B cell (primary cell): ENCODE data around the gene KLHL7. TPM values are rescaled to one million over a fixed set of nuclear protein-coding genes. Genes with fewer than 3 reads are reported as not detected.

Experiments
- ATAC-seq: fragments of 200-7000 bp; cut with Tn5 transposase; one replicate; pipeline ENCODE4 v1.10.0; 2021; ENCODE audit warnings: low read depth, mild to moderate bottlenecking, moderate number of reproducible peaks, moderate library complexity
- CTCF ChIA-PET: fragments of 350-600 bp; sonication (Branson Sonifier 250); formaldehyde crosslinking; loops from one replicate; lab custom pipeline; 2021; ENCODE audit warnings: antibody characterized with exemption, inconsistent platforms; lab: Charles Lee
- POLR2A ChIA-PET: fragments of 350-600 bp; sonication (Branson Sonifier 250); formaldehyde crosslinking; loops from one replicate; lab custom pipeline; 2021; ENCODE audit warnings: antibody characterized with exemption; lab: Charles Lee
- DNase-seq: peaks from one replicate; pipeline ENCODE4 v3.0.0; 2013
- H2AFZ ChIP-seq: 2 replicates; pipeline ENCODE4 v1.6.1; 2012; ENCODE audit warnings: mild to moderate bottlenecking, low read depth, low read length; ENCODE audit not compliant: insufficient read depth, poor library complexity, severe bottlenecking
- H3K27ac ChIP-seq, 2 donors: 1 replicate in 1 of 2; 2 replicates in 1 of 2; pipeline ENCODE4 v1.5.1; 2012 to 2013; ENCODE audit warnings: low read length in 2 of 2, mild to moderate bottlenecking in 2 of 2, moderate library complexity in 1 of 2
- H3K27me3 ChIP-seq, 4 experiments: fragments of 200-600 bp in 1 of 4; sonication (generic) in 1 of 4; replicated peaks in 1 of 4; 1 replicate in 2 of 4; 2 replicates in 2 of 4; pipeline versions ENCODE4 v1.6.1 to v1.7.0; 2013 to 2016; ENCODE audit warnings: low read length in 3 of 4, mild to moderate bottlenecking in 2 of 4, mixed read lengths in 1 of 4, moderate library complexity in 1 of 4; ENCODE audit not compliant: insufficient read depth in 4 of 4, control insufficient read depth in 3 of 4; ENCODE audit errors: control extremely low read depth in 1 of 4
- H3K36me3 ChIP-seq, 2 experiments: replicated peaks in 1 of 2; 1 replicate in 1 of 2; 2 replicates in 1 of 2; pipeline versions ENCODE4 v1.6.1 to v1.7.1; 2013; ENCODE audit warnings: low read length in 1 of 2; ENCODE audit not compliant: insufficient read depth in 2 of 2, control insufficient read depth in 1 of 2; ENCODE audit errors: control extremely low read depth in 1 of 2, extremely low read depth in 1 of 2
- H3K4me1 ChIP-seq, 2 donors: fragments of 200-600 bp in 1 of 2; sonication (generic) in 1 of 2; 1 replicate in 1 of 2; 2 replicates in 1 of 2; pipeline versions ENCODE4 v1.5.1 to v1.6.1; 2013 to 2017; ENCODE audit warnings: low read length in 2 of 2; ENCODE audit not compliant: control insufficient read depth in 2 of 2, insufficient read depth in 2 of 2
- H3K4me2 ChIP-seq: replicated peaks from 2 replicates; pipeline ENCODE3; 2012; ENCODE audit warnings: mild to moderate bottlenecking, low read depth, low read length; ENCODE audit not compliant: poor library complexity, severe bottlenecking
- H3K4me3 ChIP-seq, 5 experiments: fragments of 200-600 bp in 1 of 5; sonication (generic) in 1 of 5; 1 replicate in 3 of 5; 2 replicates in 2 of 5; pipeline versions ENCODE4 v1.5.1 to v1.7.0; 2011 to 2016; ENCODE audit warnings: low read length in 4 of 5, mild to moderate bottlenecking in 4 of 5, low read depth in 2 of 5, control low read depth in 1 of 5, moderate library complexity in 1 of 5; ENCODE audit not compliant: insufficient read depth in 1 of 5; ENCODE audit errors: control extremely low read depth in 1 of 5, extremely low read depth in 1 of 5
- H3K79me2 ChIP-seq: fragments of 200-600 bp; sonication (generic); one replicate; pipeline ENCODE4 v1.6.0; 2016; ENCODE audit warnings: low read length; ENCODE audit not compliant: control insufficient read depth, insufficient read depth
- H3K9ac ChIP-seq: fragments of 200-600 bp; sonication (generic); 2 replicates; pipeline ENCODE4 v1.6.1; 2017; ENCODE audit warnings: mild to moderate bottlenecking, low read length, moderate library complexity
- H3K9me3 ChIP-seq, 3 donors: one replicate each; pipeline versions ENCODE4 v1.6.1 to v1.7.1; 2013; ENCODE audit warnings: low read length in 2 of 3; ENCODE audit not compliant: control insufficient read depth in 2 of 3, insufficient read depth in 1 of 3; ENCODE audit errors: control extremely low read depth in 1 of 3
- H4K20me1 ChIP-seq: 2 replicates; pipeline ENCODE4 v1.6.0; 2012; ENCODE audit warnings: mild to moderate bottlenecking, low read length; ENCODE audit not compliant: insufficient read depth, control insufficient read depth, poor library complexity, severe bottlenecking
- H3K27ac Mint-ChIP-seq: one replicate; pipeline ENCODE4 v1.8.0; 2021; ENCODE audit warnings: mixed read lengths
- H3K27me3 Mint-ChIP-seq: one replicate; pipeline ENCODE4 v1.8.0; 2021; ENCODE audit warnings: mixed read lengths
- H3K4me1 Mint-ChIP-seq: one replicate; pipeline ENCODE4 v1.8.0; 2021; ENCODE audit warnings: mixed read lengths
- H3K4me3 Mint-ChIP-seq: one replicate; pipeline ENCODE4 v1.8.0; 2021; ENCODE audit warnings: mixed read lengths
- H3K9me3 Mint-ChIP-seq: one replicate; pipeline ENCODE4 v1.8.0; 2022; ENCODE audit warnings: mixed read lengths; ENCODE audit not compliant: insufficient read depth
- EZH2 ChIP-seq: IDR thresholded peaks from 2 replicates; pipeline ENCODE4 v1.6.1; 2012; ENCODE audit warnings: borderline replicate concordance, low read depth, mild to moderate bottlenecking, moderate library complexity, low read length; ENCODE audit not compliant: insufficient read depth, poor library complexity, severe bottlenecking
- WGBS: methylation state at CpG from one replicate; pipeline ENCODE4 v1.1.5; 2013; ENCODE audit warnings: missing lambda C conversion rate; ENCODE audit not compliant: insufficient coverage; 5-methylcytosine and 5-hydroxymethylcytosine counted together
- intact Hi-C: fragments of 100-400 bp; cut with micrococcal nuclease; formaldehyde crosslinking; loops from one replicate; pipeline ENCODE4 v1.10.0; 2022
- polyA plus RNA-seq: library from polyadenylated mRNA; depleted of rRNA; stranded (reverse); fragments of >200 nt; gene quantifications from 2 replicates; pipeline ENCODE4 v1.2.3, GENCODE V29; 2012
- total RNA-seq, 2 donors: library from RNA; stranded (reverse); fragments of 120-200 nt in 1 of 2; gene quantifications; 1 replicate in 1 of 2; 2 replicates in 1 of 2; pipeline versions ENCODE4 v1.2.3 to v1.2.4, GENCODE V29; 2013 to 2022
- TF ChIP-seq, protein P1 (sequence below): fragments of 200-600 bp; IDR thresholded peaks from one replicate; pipeline ENCODE4 v1.8.0; 2022; ENCODE audit warnings: antibody characterized with exemption, mild to moderate bottlenecking

KLHL7 gene
- total and polyA plus RNA-seq, 2 donors (not counting 1 experiment from before 2014, with no cell fraction given) = 9.2 to 22.8 TPM

DNA sequence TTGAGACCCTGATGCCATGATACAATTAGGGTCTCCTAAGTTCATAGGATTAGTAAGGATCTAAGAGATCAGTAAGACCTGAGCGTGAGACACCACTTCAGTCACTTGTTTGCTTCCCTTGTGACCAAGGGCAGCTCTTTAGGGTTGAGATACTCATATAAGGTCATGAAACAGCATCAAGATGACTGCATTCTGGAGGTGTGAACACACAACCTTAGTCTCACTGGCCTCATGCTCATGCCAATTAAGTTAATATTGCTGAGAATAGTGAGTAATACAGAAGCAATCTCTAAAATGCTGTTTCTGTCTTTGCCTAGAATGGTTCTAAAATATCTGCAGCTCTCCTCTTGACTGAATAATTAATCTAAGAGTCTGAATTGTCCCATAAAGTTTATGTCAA is 39.6 kb upstream of the KLHL7 start:
- no peaks in the 10 kb centered on the region for H3K79me2 ChIP-seq
- no peaks in the 10 kb centered on the region for H3K27me3 ChIP-seq
- no peaks in the 10 kb centered on the region for H3K4me1 ChIP-seq
- H4K20me1 ChIP-seq = no peaks in the 10 kb centered on the region
- Mint-ChIP-seq H3K27me3 (peaks cover 6% of the 10 kb centered on the region), H3K4me1 (no peaks in the 10 kb centered on the region), H3K4me3 (no peak overlapping the region), H3K27ac (no peak overlapping the region), H3K9me3 (no peaks in the 10 kb centered on the region)
- no peak overlapping the region for H3K9ac ChIP-seq
- no CpG with 5 or more reads among the region's 1 CpG for WGBS
- ATAC-seq (no peak), DNase-seq (no peak)
- ChIA-PET POLR2A (no interaction called here), CTCF (interaction anchor here (2.9 kb wide), 1 partner anchor 10 kb away, joined by 8 read pairs; no protein-coding TSS in a partner anchor)
- H3K27ac ChIP-seq = no peak overlapping the region
- TF ChIP-seq, protein P1, sequence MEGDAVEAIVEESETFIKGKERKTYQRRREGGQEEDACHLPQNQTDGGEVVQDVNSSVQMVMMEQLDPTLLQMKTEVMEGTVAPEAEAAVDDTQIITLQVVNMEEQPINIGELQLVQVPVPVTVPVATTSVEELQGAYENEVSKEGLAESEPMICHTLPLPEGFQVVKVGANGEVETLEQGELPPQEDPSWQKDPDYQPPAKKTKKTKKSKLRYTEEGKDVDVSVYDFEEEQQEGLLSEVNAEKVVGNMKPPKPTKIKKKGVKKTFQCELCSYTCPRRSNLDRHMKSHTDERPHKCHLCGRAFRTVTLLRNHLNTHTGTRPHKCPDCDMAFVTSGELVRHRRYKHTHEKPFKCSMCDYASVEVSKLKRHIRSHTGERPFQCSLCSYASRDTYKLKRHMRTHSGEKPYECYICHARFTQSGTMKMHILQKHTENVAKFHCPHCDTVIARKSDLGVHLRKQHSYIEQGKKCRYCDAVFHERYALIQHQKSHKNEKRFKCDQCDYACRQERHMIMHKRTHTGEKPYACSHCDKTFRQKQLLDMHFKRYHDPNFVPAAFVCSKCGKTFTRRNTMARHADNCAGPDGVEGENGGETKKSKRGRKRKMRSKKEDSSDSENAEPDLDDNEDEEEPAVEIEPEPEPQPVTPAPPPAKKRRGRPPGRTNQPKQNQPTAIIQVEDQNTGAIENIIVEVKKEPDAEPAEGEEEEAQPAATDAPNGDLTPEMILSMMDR = no peak
- no peak for TF ChIP-seq EZH2
- no peaks in the 10 kb centered on the region for H3K36me3 ChIP-seq
- no peak overlapping the region for H3K4me2 ChIP-seq
- no peak overlapping the region for H2AFZ ChIP-seq
- no peaks in the 10 kb centered on the region for H3K9me3 ChIP-seq
- intact Hi-C loops = no loop called here
- H3K4me3 ChIP-seq = no peak overlapping the region

DNA sequence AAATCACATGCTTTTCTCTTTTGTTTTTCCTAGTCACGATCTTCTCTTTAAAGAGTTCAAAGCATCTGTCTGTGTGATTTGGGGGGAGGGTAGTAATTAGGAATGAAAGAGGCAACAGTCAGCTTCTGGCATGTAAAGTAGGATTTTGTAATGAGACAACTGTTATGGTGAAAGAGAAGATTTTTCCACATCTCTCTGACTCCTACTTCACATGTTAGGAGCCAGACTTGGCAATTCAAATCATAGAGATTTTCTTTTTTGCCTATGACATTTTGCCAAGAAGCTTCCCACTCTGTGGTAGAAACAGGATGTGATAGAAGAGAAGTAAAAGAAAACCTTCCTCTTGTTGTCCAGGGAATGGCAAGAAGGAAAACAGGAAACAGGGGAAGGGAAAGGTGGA is 38.3 kb upstream of the KLHL7 start:
- H3K27ac Mint-ChIP-seq = no peak overlapping the region
- H3K79me2 ChIP-seq = no peaks in the 10 kb centered on the region
- no peak overlapping the region for H3K4me3 Mint-ChIP-seq
- H3K9me3 Mint-ChIP-seq = no peaks in the 10 kb centered on the region
- no peak overlapping the region for H3K4me3 ChIP-seq
- H3K36me3 ChIP-seq = no peaks in the 10 kb centered on the region
- H3K4me2 ChIP-seq = no peak overlapping the region
- no peak overlapping the region for H3K9ac ChIP-seq
- DNase-seq = no peak
- H3K27me3 Mint-ChIP-seq = peaks cover 6% of the 10 kb centered on the region
- ChIA-PET CTCF (interaction anchor here (1.1 to 2.9 kb wide), 2 partner anchors 10 to 12 kb away, joined by 3 to 8 read pairs; no protein-coding TSS in a partner anchor), POLR2A (no interaction called here)
- TF ChIP-seq, protein P1 = no peak
- no peak for TF ChIP-seq EZH2
- H3K27ac ChIP-seq = no peak overlapping the region
- no peak overlapping the region for H2AFZ ChIP-seq
- H4K20me1 ChIP-seq = no peaks in the 10 kb centered on the region
- intact Hi-C loops = no loop called here
- no CpG with 5 or more reads among the region's 1 CpG for WGBS
- H3K4me1 Mint-ChIP-seq = no peaks in the 10 kb centered on the region
- no peaks in the 10 kb centered on the region for H3K9me3 ChIP-seq
- no peaks in the 10 kb centered on the region for H3K27me3 ChIP-seq
- H3K4me1 ChIP-seq = no peaks in the 10 kb centered on the region
- ATAC-seq = no peak
